H1 (cell line): ENCODE data around the gene MTCH1. TPM values are rescaled to one million over a fixed set of nuclear protein-coding genes. Genes with fewer than 3 reads are reported as not detected.

Experiments used
- CBX5 ChIP-seq: fragments of 300-800, 300-1000 bp; sonication (generic); IDR thresholded peaks from 2 replicates; pipeline ENCODE4 v1.7.1; 2016; ENCODE audit warnings: antibody characterized with exemption, low read length, low read depth
- CHD7 ChIP-seq: fragments of 300-600 bp; sonication (generic); IDR thresholded peaks from 2 replicates; pipeline ENCODE4 v1.7.1; 2012; ENCODE audit warnings: low read length, moderate library complexity, mild to moderate bottlenecking, inconsistent platforms; ENCODE audit not compliant: insufficient replicate concordance
- JUN ChIP-seq: IDR thresholded peaks from 2 replicates; pipeline ENCODE4 v1.6.1; 2011; ENCODE audit warnings: low read depth, mild to moderate bottlenecking, improper control_type of control experiment, low read length
- JUND ChIP-seq: IDR thresholded peaks from 2 replicates; pipeline ENCODE4 v1.6.1; 2011; ENCODE audit warnings: mild to moderate bottlenecking, improper control_type of control experiment, low read length
- MAX ChIP-seq: IDR thresholded peaks from 2 replicates; pipeline ENCODE4 v1.6.1; 2012; ENCODE audit warnings: inconsistent platforms
- NRF1 ChIP-seq: IDR thresholded peaks from 2 replicates; pipeline ENCODE4 v1.6.1; 2011; ENCODE audit warnings: mild to moderate bottlenecking, low read depth, low read length, improper control_type of control experiment
- TCF12 ChIP-seq: IDR thresholded peaks from 2 replicates; pipeline ENCODE4 v1.6.1; 2011; ENCODE audit warnings: low read depth, mild to moderate bottlenecking, low read length
- USF2 ChIP-seq: IDR thresholded peaks from 2 replicates; pipeline ENCODE4 v1.6.1; 2011; ENCODE audit warnings: low read length, improper control_type of control experiment
- YY1 ChIP-seq: IDR thresholded peaks from 2 replicates; pipeline ENCODE4 v1.6.1; 2011; ENCODE audit warnings: low read depth, mild to moderate bottlenecking, low read length
- polyA plus RNA-seq, 7 experiments: library from polyadenylated mRNA; depleted of rRNA in 3 of 7; stranded (reverse) in 5 of 7; unstranded in 2 of 7; fragments of >200 nt in 5 of 7; fragments of 200-250 nt in 2 of 7; gene quantifications; 1 replicate in 5 of 7; 2 replicates in 1 of 7; 4 replicates in 1 of 7; pipeline versions ENCODE4 v1.2.1 to v1.2.3, GENCODE V29; 2011 to 2013; ENCODE audit warnings: missing spikeins in 2 of 7, mixed read lengths in 2 of 7
- total RNA-seq: library from RNA; stranded (reverse); fragmentation: NEBNext Ultra II Directional; extraction: Animal tissue kit (Norgen Biotek cat#: 25700); gene quantifications from 2 replicates; pipeline ENCODE4 v1.2.1, GENCODE V29; 2021

MTCH1 gene
- total and polyA plus RNA-seq, 2 of the 8 experiments (the other 6 are each of a cell fraction or from before 2014, with no cell fraction given), result 169 to 214 TPM

GRCh38 chr6:36958775-36959554 lies 27.0 kb downstream of the MTCH1 start (continued):
- TF ChIP-seq MAX, result peak; percentile 37; the same call in 1 of the 2 replicates
- TF ChIP-seq TCF12, result no peak
- TF ChIP-seq CBX5, result no peak
- no peak for TF ChIP-seq YY1
- no peak for TF ChIP-seq CHD7
- TF ChIP-seq JUND, result no peak
- no peak for TF ChIP-seq JUN
- no peak for TF ChIP-seq NRF1
- 0 out of 2 replicates have a peak, but pooled peaks have one; percentile 51 for TF ChIP-seq USF2
